HUDEP-2 (cell line): Measurements from ENCODE around the gene AMBP.

Experiments
- DNase-seq, 76 experiments: peaks; one replicate each; lab custom pipeline; 2025; ENCODE audit not compliant: unreplicated experiment in 76 of 76; lab: John Stamatoyannopoulos, UW

AMBP gene

DNA sequence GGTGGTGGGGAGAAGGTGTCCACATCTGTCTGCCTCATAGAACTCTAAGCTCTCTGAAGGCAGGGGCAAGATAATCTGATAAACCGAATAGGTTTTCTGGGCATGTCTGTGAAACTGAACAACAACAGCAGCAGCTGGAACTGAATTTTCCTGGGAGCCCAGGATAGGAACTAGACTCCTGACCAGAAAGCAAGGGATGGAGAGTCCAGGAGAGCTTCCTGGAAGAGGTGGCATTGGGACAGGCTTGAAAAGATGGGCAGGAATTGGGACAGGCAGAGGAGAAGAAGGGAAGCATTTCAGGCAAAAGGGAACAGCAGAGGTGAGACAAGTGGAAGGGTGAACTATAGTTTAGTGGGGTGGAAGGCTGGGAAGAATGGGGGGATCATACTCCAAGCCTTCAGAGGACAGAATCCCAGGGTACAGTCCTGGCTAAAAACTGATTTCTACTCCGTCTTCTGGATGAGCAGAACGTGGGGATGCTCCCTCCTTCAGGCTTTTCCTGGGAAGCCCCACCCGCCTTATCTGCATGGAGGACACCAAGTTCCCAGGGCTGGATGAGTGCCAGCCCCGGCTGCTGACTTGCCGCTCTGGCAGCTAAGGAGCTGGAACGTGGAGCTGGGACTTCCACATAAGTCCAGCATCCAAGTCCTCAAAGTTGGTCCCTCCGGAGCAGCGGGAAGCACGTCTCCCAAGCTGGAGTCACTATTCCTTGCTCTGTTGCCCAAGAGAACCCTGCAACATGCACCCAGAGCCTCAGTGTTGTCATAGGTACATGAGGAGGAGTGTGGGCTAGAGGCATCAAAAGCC lies 34.9 kb upstream of the AMBP start:
- DNase-seq = no peak

DNA sequence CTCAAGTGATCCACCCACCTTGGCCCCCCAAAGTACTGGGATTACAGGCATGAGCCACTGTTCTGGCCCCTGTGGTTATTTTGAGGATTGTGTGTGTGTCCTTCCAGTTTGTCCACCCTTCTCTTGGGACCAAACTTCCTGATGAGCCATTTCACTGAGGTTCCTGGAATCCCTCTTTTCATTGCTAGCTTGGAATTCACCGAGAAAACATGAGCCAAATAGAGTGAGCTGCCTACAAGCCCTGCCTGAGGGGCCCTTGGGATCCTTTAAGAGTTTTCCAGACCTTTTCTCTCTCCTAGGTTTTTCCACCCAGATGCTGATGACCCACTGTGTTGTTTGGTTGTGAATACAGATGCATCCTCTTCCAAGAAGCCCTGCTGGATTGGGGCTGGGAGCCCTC lies 34.2 kb upstream of the AMBP start:
- no peak for DNase-seq

DNA sequence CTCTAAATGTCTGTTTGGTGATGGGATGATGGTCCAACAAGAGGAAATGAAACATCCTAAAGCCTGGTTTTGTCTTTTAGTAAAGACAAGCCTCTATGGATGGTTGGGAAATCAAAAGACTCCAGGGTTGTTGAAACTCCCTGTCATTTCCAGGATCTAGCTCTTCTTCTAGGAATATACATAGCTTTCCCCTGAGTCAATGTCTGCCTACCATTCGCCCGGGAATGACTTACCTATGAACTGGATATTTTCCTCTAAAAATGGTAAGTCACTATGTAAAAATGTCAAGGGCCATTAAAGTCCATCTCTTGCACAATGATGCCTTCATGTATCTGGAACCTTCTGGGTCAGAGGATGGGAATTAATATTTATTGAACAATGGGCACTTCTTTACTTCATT lies 32.1 kb upstream of the AMBP start:
- no peak for DNase-seq

DNA sequence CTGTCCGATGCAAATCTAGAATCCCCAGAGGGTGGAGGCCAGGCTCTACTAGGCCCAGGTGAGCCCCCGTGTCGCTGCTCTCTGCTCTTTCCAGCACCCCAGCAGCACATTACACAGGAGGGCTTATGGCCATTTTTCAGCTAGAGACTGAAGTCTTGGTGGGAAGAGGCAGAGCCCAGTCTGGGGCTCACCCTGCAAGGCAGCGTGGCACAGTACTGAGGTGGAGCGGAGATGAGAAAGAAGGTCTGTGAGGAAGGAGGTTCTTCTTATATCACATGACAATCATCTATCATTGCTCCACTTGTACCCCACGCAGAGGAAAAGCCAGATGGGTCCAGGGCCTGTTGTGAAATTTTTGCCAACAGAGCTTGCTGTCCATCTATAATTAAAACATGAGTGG lies 31.0 kb upstream of the AMBP start:
- no peak for DNase-seq

DNA sequence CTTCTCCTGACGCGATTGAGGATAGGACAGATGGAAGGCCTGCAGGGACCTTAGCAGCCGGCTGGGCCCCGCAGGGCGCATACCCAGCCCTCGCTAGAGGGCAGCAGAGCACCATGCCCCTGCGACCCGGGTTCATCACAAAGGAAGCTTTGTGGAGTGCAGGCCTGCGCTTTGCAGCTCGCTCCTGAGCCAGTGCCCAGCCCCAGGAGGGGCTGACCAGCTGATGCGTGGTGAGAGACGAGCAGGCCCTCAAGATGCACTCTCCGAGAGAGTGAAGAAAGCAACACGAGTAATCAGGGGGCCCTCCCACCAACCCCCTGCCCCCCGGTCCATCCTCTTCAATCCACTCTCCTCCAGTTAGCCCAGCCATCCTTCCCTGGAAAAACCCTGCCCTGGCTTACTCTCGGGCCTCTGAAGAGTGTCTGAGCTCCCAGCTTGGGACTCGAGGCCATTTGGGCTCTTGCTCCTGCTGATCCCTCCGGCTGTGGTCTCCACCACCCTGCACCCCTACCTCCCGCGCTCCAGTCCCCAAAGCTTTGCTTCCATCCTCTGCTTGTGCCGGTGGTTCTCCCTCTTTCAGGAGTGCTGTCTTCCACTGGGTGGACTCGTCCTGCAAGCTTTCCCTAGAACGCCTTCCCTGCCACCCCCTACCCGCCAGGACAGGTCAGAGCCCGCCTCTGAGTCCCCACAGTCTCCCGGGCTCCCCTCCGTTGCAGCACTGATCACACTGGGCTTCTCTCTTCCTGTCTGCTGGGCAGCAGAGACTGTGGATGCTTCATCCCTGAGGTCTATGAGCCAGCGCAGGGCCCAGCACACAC lies 30.1 kb upstream of the AMBP start:
- peak in 50 of 76 experiments; percentile 0 to 63 (median 20) for DNase-seq

DNA sequence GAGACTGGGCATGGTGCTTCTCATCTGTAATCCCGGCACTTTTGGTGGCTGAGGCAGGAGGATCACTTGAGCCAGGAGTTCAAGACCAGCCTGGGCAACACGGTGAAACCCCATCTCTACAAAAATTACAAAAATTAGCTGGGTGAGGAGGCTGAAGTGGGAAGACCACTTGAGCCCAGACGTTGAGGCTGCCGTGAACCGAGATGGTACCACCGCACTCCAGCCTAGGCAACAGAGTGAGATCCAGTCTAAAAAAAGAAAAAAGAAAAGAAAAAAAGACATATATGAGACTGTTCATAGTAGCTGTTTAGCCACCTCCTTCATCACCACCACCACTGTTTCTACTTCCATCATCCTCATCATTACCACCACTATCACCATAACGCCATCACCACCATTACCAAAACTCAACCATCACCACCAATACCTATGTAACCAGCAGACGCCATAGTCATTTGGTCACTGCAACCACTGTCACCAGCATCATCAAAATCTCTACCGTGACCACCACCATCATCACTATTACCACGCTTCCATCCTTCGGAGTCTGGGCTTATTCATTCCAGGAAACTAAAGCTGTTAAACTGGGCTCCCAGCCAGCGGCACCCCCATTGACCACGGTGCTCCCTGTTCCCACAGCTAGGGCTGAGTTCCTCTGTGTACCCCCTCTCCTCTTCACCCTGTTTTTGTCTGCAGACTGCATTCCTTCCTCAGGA lies 29.3 kb upstream of the AMBP start:
- DNase-seq = no peak

DNA sequence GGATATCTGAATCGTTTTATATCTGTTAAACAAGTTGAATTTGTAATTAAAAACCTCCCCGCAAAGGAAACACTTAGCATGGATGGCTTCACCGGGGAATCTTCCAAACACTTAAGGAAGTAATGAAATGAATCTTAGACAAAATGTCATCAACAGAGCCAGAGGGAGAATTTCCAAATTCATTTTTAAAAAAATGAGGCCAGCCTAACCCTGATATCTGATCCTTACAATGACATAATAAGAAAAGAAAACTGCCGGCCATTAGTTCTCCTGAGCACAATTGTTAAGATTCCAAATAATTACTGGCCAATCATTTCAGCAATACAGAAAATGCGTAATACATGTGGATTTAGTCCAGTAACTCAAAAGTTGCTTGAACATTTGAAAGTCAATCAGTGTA lies 27.1 kb upstream of the AMBP start:
- DNase-seq = no peak

DNA sequence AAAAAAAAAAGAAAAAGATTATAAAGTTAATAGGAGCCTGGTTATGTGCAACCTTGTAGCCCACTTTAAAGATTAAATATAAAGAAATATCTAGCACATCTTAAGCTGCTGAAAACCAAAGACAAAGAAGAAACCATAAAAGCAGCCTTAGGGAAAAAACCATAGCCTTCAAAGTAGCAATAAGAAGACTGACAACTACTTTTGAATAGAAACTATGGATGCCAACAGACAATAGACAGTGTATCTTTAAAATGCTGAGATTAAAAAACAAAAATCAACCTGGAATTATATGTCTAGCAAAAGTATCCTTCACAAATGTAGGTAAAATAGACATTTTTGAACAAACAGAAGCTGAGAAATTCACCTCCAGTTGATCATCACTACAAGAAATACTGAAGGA lies 24.4 kb upstream of the AMBP start:
- no peak for DNase-seq

DNA sequence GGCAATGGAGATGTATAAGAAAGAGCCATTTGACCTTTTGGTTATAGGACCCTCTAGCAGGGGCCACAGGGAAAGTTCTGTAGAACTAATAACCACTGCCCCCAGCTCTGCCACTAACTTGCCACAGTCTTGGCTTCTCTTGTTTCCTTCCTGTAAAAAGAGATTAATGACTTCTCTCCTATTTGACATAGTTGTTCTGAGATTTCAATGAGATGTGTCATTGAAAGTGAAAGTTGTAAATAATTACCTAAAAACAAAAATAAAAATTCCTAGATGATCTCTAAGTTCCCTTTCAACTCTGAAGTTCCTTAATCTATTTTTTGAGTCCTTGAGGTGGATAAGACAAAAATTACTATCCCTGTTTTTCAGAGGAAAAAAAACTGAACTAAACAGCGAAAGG lies 22.4 kb upstream of the AMBP start:
- no peak for DNase-seq

DNA sequence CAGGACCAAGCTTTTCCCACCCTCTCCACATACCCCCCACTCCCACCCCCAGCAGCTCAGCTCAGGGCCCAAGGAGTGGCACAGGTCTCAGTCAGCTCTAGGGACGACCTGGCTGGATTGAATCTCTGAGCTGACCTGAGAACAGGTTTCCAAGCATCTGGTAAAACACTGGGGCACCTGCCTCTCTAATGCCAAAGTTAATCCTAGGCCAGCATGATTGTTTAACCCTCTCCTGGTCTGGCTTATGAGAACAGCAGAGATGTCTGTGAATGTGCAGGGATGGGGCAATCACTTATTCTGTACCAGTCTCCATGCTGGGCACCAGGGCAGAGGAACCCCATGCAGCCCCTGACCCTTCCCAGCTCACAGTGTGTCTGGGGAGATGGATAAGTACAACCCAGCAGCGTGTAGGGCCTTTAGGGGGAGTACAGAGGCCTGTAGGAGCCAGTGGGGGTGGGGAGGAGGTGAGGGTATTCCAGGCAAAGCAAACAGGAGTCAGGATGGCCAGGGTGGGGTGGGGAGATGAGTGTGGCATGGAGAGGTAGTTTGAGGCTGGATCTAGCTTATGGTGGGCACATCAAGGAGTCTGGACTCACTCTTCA lies 21.7 kb upstream of the AMBP start:
- DNase-seq = no peak

DNA sequence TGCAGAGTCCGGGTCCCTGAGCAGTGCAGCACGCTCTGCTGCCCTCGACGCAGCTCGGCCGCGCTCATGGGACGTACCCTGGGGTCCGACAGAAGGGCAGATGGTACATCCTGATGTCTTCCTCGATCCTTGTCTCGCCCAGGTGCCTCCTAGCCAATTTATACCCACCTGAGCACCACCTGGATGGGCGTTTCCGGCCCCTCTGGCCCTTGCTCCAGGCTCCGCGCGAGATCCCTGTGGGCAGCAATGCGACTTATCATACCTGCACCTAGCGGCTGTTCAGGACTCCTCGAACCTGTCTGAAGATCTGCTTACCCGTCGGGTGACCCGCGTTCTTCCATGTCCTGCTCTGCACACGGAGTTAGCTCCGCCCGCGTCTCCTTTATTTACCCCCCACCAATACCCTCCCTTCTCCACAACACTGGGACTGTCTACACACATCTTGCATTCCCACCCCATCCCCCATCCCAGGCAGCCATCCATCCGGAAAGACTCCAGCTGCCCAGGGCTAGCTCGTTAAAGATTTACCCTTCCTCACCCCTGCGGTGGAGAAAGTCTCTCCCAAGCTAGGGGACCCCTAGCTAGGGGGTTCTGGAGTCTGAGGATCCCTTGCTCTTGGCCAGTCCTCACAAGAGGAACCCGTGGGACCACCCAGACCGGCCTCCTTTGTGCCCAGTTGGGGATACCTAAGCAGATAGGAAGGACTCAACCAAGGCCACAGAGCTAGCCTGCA lies 21.0 kb upstream of the AMBP start, which contains the start of gene KIF12:
TSS of gene KIF12 (minus strand) at position 357 of the 733 bp plus-strand sequence. CDS start at position 341, 16 bp downstream.
- DNase-seq = no peak

DNA sequence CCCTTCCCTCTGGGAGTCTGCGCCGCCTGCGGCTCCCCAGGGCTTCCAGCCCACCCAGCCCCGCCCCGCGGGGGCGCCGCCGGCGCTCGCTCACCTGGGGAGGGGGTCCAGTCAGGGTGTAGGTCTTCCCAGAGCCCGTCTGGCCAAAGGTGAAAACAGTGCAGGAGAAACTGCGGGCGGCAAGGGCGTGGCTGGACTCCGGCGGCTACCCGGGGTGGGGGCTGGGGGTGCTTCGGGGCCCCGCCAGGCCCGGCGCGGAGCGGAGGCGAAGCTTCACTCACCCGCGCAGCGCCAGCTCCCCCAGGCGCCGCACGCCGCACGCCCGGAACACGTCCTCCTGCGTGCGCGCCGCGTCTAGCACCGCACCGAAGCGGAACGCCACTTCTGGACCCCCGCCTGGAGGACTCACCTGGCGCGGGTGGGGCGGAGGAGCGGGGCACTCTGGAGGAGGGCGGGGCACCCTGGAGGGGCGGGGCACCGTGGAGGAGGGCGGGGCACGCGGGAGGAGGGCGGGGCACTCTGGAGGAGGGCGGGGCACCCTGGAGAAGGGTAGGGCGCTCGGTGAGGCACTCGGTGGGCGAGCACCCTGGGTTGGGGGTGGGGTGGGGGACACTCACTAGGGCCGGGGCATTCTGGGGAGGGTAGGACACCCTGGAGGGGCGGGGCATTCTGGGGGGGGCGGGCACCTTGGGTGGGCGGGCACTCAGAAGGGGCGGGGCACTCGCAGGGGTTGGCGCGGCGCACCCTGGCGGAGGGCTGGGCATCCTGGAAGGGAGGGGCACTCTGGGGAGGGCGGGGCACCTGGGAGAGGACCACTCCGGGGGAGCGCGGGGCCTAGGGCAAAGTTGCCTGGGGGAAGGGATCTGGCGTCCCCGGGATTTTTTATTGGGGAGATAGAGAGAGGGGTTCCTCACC lies 20.2 kb upstream of the AMBP start:
- peak in 13 of 76 experiments; percentile 1 to 21 (median 10) for DNase-seq

DNA sequence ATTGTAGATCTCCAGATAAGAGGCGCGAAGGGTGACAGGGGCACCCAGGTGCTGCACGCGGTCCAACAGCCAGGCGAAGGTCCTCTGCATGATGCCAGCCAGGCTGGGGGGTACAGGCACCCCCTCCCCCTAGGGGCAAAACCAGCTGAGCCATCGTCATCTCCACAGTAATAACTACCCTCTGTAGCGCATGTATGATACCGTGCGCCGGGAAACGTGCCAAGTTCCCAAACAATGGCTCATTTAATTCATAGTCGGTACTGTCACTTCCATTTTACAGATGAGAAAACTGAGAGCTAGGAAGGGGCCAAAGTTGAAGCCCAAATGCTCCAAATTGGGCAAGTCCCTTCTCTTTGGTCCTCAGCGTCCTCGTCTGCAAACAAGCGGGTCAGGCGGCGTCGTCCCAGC lies 19.5 kb upstream of the AMBP start:
- peak in 1 of 76 experiments; percentile 5 for DNase-seq

DNA sequence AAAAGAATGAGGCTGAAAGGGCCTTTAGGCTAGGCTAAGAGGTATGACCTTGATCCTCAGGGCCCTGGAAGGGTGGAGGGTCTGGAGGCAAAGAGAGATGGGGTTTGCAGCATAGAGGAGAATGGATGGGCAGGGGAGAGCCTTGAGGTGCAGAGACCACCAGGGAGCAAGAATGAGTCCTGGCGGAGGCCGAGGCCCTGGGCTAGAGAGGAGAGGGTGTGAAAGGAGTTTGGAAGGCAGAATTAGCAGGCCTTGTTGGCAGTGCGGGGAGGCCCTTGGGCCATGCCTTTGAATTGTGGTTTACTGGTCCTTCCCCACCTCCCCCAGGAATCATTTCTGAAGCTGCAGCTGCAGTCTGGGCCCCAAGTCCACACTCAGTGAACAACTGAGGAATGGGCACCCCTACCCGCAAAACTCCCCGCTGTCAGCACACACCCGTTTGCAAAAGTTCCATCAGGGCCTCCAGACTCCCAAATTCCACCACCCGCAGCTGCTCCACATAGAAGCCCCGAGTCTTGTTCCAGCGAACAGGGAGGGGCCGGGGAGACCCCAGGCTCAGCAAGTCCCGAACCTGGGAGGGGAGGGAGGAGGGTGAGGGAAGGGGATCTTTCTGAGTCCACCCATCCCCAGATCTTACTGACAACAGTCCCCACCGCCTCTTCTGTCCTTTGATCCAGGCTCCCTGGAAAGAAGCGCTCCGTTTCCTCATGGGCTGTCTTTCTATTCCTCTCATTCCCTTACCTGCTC lies 18.9 kb upstream of the AMBP start:
- no peak for DNase-seq

DNA sequence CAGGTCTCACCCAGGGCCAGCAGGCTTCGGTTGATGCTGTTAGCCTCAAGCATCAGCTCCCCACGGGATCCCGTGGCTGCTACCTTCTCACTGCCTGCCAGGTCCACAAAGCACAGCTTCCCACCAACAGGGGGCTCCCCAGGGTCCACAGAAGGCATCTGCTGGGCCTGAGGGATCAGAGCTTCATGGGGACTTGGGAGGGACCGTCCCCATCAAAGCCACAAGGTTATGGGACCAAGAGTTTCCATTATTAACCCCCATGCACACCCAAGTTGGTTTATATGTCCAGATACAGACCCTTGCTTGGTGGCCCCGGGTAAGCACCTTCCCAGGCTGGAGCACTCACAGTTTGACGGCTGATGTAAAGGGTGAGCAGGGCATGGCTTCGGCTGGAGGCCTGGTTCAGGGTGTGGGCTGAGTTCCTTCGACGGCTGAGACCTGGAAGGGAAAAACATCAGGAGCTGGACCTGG lies 18.0 kb upstream of the AMBP start:
- no peak for DNase-seq

DNA sequence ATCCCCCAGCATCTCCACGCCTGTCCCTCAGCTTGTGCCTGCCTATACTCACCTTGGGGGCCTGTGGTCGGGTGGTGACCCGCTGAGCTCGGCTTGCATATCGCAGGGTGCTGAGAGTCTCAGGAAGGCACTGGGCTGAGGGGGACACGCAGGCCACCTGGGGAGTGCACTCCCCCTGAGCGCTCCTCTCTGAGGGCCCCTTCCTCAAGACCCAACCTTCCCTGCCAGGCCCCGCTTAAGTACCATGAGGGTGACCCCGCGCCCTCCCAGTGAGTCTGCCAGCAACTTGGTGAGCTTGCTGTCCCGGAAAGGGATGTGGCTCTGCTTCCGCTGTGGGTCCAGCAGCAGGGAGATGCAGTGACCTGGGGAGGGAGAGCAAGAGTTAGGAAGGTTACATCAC lies 16.9 kb upstream of the AMBP start:
- no peak for DNase-seq

DNA sequence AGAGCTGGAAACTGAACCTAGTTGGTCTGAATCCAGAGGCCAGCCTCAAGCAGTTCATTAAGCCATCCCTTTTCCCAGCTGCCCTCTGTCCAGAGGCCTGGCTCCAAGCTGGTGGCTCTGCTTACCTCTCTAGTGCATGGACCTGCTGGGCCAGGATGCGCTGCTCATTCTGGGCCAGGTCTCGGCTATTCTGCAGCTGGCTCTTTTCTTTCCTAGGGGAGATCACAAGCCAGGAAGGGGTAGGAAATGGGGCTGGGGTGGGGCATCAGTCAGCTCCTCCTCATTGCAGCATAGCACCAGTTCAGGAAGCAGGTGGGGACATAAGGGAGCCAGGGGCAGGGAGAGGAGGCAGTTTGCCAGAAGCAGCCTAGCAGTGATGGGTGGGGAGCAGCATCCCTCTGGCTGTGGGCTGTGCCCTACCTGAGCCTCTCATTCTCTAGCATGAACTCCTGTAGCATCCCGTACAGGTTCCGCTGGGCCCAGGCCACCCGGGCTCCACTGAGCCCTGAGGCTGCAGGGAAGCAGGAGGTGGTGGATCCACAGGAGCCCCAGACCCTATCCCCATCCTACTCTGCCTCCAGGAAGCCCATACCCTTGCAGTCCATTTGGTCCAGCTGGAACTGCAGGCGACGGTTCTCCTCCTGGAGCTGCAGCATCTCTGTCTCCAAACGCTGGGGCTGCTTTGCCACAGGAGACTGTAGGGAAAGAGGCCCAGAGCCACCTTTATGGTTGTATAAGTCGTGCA lies 15.8 kb upstream of the AMBP start:
- no peak for DNase-seq

DNA sequence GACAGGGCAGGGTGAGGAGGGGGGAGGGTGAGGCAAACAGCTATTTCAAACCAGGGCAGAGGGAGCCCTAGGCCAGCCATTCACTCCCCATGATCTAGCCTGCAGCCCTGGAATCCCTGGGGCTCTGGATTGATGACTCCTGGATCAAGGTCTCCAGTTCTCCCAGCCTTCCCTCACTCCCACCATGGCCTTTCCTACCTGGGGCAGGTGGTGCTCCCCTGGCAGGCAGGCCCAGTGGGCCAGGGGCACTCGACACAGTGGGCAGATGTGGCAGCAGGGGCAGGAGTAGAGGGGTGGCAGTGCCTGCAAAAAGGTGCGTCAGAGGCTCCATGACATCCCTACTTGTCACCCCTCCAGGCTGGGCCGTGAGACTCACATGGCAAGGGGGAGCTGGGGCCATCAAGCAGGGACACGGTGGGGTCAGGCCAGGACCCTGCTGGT lies 15.0 kb upstream of the AMBP start:
- DNase-seq = no peak
